Measurements from ENCODE around the gene ABHD12.

The ABHD12 gene

DNA sequence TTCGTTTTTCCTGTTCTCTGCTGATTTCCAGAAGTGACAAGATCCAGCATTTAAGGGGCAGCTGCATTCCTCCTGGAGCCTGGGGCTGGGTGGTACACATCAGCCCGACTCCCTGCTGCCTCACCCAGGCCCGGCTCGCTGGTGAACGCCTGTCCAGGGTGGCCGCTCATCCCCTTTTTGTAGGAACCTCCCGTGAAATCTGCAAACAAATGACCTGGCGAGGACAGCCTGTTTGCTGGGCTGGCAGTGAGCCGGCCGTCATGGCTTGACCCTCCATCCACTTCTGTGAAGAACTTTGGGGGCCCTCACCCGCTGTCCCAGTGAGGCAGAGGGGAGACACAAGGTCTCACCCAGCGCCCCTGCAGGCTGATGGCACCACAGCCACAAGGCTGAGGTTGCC, 103.7 kb downstream of the ABHD12 start:
- peaks cover 0 to 2% of the 10 kb centered on the region in 2 donors for H3K4me1 Mint-ChIP-seq (ENCODE audit: low read depth in 2 of 2)
- no peak overlapping the region for H3K4me3 Mint-ChIP-seq
- no peaks in the 10 kb centered on the region for H3K9me3 Mint-ChIP-seq
- DNase-seq, result no peak
- H3K27ac Mint-ChIP-seq, result peak overlapping the region in 1 of 2 donors; percentile 74
- H3K27me3 Mint-ChIP-seq, result no peaks in the 10 kb centered on the region
- ATAC-seq (replicated peaks), result no peak
- peaks cover 19% of the 10 kb centered on the region for H3K36me3 Mint-ChIP-seq (ENCODE audit: insufficient read depth)

GRCh38 chr20:25285856-25286798, 104.5 kb downstream of the ABHD12 start:
- H3K4me3 Mint-ChIP-seq, result no peak overlapping the region
- no peaks in the 10 kb centered on the region for H3K9me3 Mint-ChIP-seq
- peaks cover 19% of the 10 kb centered on the region for H3K36me3 Mint-ChIP-seq (ENCODE audit: insufficient read depth)
- H3K27ac Mint-ChIP-seq, result peak overlapping the region in 1 of 2 donors; percentile 75
- DNase-seq (no peak), ATAC-seq (replicated peaks) (no peak)
- no peaks in the 10 kb centered on the region for H3K27me3 Mint-ChIP-seq
- peaks cover 0 to 2% of the 10 kb centered on the region in 2 donors for H3K4me1 Mint-ChIP-seq (ENCODE audit: low read depth in 2 of 2)

- H3K4me3 Mint-ChIP-seq, result no peak overlapping the region
- peaks cover 0 to 2% of the 10 kb centered on the region in 2 donors for H3K4me1 Mint-ChIP-seq (ENCODE audit: low read depth in 2 of 2)
- no peak for DNase-seq
- ATAC-seq (replicated peaks), result no peak
- no peak overlapping the region for H3K27ac Mint-ChIP-seq
- no peaks in the 10 kb centered on the region for H3K27me3 Mint-ChIP-seq
- peaks cover 21% of the 10 kb centered on the region for H3K36me3 Mint-ChIP-seq (ENCODE audit: insufficient read depth)
- H3K9me3 Mint-ChIP-seq, result no peaks in the 10 kb centered on the region
Observed at GRCh38 chr20:25285091-25285647, 105.5 kb downstream of the ABHD12 start.

GRCh38 chr20:25284131-25284601, 106.5 kb downstream of the ABHD12 start:
- DNase-seq, result no peak
- Mint-ChIP-seq H3K27me3 (no peaks in the 10 kb centered on the region), H3K36me3 (ENCODE audit: insufficient read depth) (peaks cover 21% of the 10 kb centered on the region), H3K4me3 (no peak overlapping the region), H3K9me3 (no peaks in the 10 kb centered on the region), H3K4me1 (ENCODE audit: low read depth in 2 of 2) (peaks cover 0 to 2% of the 10 kb centered on the region in 2 donors), H3K27ac (peak overlapping the region in 1 of 2 donors; percentile 70)
- ATAC-seq (replicated peaks), result no peak

DNA sequence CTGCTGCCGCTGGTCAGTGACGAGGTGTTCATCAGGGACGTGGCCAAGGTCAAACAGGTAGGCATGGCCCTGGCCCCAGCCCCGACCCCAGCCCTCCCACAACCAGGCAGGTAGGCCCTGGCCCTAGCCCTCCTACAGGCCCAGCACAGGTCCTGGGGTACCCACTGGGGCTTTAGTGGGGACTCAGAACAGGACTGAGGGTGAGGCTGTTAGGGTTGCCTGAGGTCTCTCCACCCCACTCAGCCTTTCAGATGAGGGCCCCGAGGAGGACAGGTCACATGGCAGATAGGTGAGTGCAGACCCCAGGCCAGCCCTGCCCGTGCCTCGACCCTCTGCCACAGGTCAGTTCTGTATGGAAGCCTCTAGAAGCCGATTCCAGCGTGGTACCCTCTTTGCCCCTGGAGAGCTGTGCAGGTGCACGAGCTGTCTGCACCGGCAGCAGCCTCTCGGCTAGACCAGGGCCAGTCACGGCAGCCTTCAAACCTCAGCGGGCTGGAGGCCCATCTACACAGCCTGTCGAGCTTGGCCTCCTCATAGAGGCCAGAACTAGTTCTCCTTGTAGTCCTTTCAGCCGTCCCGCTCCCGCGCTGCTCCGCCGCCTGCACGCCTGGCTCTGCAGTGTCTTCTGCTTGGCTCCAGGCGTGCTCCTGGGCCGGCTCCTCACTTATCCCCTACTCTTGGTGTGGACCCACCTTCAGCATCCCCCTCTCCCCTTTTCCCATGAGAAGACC, 107.2 kb downstream of the ABHD12 start:
- Mint-ChIP-seq H3K27ac (peak overlapping the region; percentile 70 to 74), H3K9me3 (no peaks in the 10 kb centered on the region), H3K4me3 (no peak overlapping the region), H3K27me3 (no peaks in the 10 kb centered on the region), H3K4me1 (ENCODE audit: low read depth in 2 of 2) (peaks cover 0 to 2% of the 10 kb centered on the region in 2 donors), H3K36me3 (ENCODE audit: insufficient read depth) (peaks cover 20% of the 10 kb centered on the region)
- ATAC-seq (replicated peaks) (no peak), DNase-seq (no peak)

- Mint-ChIP-seq H3K4me3 (no peak overlapping the region), H3K4me1 (ENCODE audit: low read depth in 2 of 2) (peaks cover 0 to 2% of the 10 kb centered on the region in 2 donors), H3K27ac (peak overlapping the region; percentile 67 to 74), H3K36me3 (ENCODE audit: insufficient read depth) (peaks cover 24% of the 10 kb centered on the region), H3K27me3 (no peaks in the 10 kb centered on the region), H3K9me3 (no peaks in the 10 kb centered on the region)
- DNase-seq (no peak), ATAC-seq (replicated peaks) (no peak)
Observed at GRCh38 chr20:25282796-25283195, 107.8 kb downstream of the ABHD12 start.

- ATAC-seq (replicated peaks) (no peak), DNase-seq (no peak)
- H3K4me1 Mint-ChIP-seq (ENCODE audit: low read depth in 2 of 2), result peaks cover 0 to 2% of the 10 kb centered on the region in 2 donors
- no peak overlapping the region for H3K4me3 Mint-ChIP-seq
- no peaks in the 10 kb centered on the region for H3K9me3 Mint-ChIP-seq
- peak overlapping the region; percentile 67 to 74 for H3K27ac Mint-ChIP-seq
- H3K36me3 Mint-ChIP-seq (ENCODE audit: insufficient read depth), result peaks cover 23% of the 10 kb centered on the region
- H3K27me3 Mint-ChIP-seq, result no peaks in the 10 kb centered on the region
Observed at GRCh38 chr20:25282034-25282781, 108.4 kb downstream of the ABHD12 start.

GRCh38 chr20:25281541-25281991, 109.1 kb downstream of the ABHD12 start:
- Mint-ChIP-seq H3K27ac (no peak overlapping the region), H3K27me3 (no peaks in the 10 kb centered on the region), H3K36me3 (ENCODE audit: insufficient read depth) (peaks cover 22% of the 10 kb centered on the region), H3K9me3 (no peaks in the 10 kb centered on the region), H3K4me1 (ENCODE audit: low read depth in 2 of 2) (peaks cover 0 to 2% of the 10 kb centered on the region in 2 donors), H3K4me3 (no peak overlapping the region)
- DNase-seq (no peak), ATAC-seq (replicated peaks) (no peak)

DNA sequence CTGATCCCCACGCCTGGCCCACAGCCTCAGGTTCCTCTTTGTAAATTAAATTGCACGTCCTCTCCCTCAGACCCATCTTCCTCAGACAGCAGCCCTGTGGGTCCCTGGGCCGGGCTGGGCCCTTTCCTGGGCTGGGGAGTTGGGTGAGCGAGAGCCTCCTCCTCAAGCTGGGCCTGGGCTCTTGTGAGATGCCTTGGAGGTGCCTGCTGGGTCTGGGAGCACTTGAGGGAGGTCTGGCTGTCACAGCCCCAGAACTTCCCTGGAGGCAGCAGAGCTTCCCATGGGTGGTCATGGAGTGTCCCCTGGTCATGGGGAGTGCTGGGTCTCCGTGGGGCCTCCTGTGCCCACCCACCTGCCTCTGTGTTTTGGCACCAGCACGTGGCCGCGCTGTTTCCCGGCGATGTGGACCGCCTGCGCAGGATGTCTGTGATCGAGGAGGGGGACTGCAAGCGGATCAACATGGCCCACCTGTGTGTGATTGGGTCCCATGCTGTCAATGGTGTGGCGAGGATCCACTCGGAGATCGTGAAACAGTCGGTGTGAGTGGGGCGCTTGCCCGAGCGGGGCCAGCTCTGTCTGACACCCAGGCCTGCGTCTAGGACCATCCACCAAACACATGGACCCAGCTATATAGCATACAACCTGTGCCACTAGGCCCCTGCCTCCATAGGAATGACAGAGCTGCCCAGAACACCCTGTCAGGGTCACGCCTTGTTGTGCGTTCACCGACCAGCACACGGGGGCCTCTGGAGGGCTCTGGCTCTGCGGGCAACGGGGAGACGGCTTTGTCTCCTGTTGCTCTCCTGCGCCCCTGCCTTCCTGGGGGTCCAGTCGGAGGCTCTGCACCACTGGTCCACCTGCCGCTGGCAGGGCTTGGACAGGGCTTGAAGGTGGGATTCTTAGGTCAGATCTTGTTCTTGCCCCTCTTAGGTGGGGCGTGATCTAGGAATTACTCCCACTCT, 109.8 kb downstream of the ABHD12 start:
- no peaks in the 10 kb centered on the region for H3K27me3 Mint-ChIP-seq
- DNase-seq (no peak), ATAC-seq (replicated peaks) (no peak)
- H3K36me3 Mint-ChIP-seq (ENCODE audit: insufficient read depth), result peaks cover 22% of the 10 kb centered on the region
- H3K4me1 Mint-ChIP-seq (ENCODE audit: low read depth in 2 of 2), result peaks cover 0 to 2% of the 10 kb centered on the region in 2 donors
- H3K9me3 Mint-ChIP-seq, result no peaks in the 10 kb centered on the region
- no peak overlapping the region for H3K27ac Mint-ChIP-seq
- H3K4me3 Mint-ChIP-seq, result no peak overlapping the region

- Mint-ChIP-seq H3K36me3 (ENCODE audit: insufficient read depth) (peaks cover 23% of the 10 kb centered on the region), H3K9me3 (no peaks in the 10 kb centered on the region)
Observed at GRCh38 chr20:25280051-25280573, 110.5 kb downstream of the ABHD12 start.

GRCh38 chr20:25279403-25279802, 111.2 kb downstream of the ABHD12 start:
- Mint-ChIP-seq H3K9me3 (no peaks in the 10 kb centered on the region), H3K4me3 (no peak overlapping the region), H3K27me3 (no peaks in the 10 kb centered on the region), H3K27ac (no peak overlapping the region), H3K4me1 (ENCODE audit: low read depth in 2 of 2) (peaks cover 5 to 6% of the 10 kb centered on the region in 2 donors), H3K36me3 (ENCODE audit: insufficient read depth) (peaks cover 23% of the 10 kb centered on the region)
- DNase-seq (no peak), ATAC-seq (replicated peaks) (no peak)

More at GRCh38 chr20:25280051-25280573, 110.5 kb downstream of the ABHD12 start:
- ATAC-seq (replicated peaks) (no peak), DNase-seq (no peak)
- Mint-ChIP-seq H3K27me3 (no peaks in the 10 kb centered on the region), H3K27ac (no peak overlapping the region), H3K4me1 (ENCODE audit: low read depth in 2 of 2) (peaks cover 5% of the 10 kb centered on the region in 2 donors), H3K4me3 (no peak overlapping the region)

All from effector memory CD8-positive, alpha-beta T cell (primary cell).